CD14-positive monocyte (primary cell): Measurements from ENCODE around the gene LDB1. TPM values are rescaled to one million over a fixed set of nuclear protein-coding genes. Genes with fewer than 3 reads are reported as not detected.

Experiments used
- DNase-seq, 3 donors: peaks; one replicate each; pipeline ENCODE4 v3.0.0-alpha.2; 2011 to 2022
- H2AFZ ChIP-seq: 2 replicates; pipeline ENCODE4 v1.6.0; 2012; ENCODE audit warnings: mild to moderate bottlenecking, low read depth, low read length, inconsistent platforms; ENCODE audit not compliant: insufficient read depth, poor library complexity, severe bottlenecking
- H3K27ac ChIP-seq, 2 donors: 1 replicate in 1 of 2; 2 replicates in 1 of 2; pipeline ENCODE4 v1.5.1; 2012 to 2013; ENCODE audit warnings: low read length in 2 of 2, control low read depth in 1 of 2, inconsistent platforms in 1 of 2, low read depth in 1 of 2, mild to moderate bottlenecking in 1 of 2
- H3K27me3 ChIP-seq, 2 donors: one replicate each; pipeline versions ENCODE4 v1.6.0 to v1.6.1; 2011 to 2013; ENCODE audit warnings: low read length in 2 of 2; ENCODE audit not compliant: control insufficient read depth in 2 of 2, insufficient read depth in 2 of 2
- H3K36me3 ChIP-seq, 2 donors: replicated peaks in 1 of 2; 1 replicate in 1 of 2; 2 replicates in 1 of 2; pipeline versions ENCODE4 v1.5.1 to v1.6.1; 2012 to 2013; ENCODE audit warnings: low read length in 2 of 2, control low read depth in 1 of 2, inconsistent platforms in 1 of 2, mild to moderate bottlenecking in 1 of 2; ENCODE audit not compliant: insufficient read depth in 2 of 2, control insufficient read depth in 1 of 2
- H3K4me1 ChIP-seq, 2 donors: 1 replicate in 1 of 2; 2 replicates in 1 of 2; pipeline versions ENCODE4 v1.5.1 to v1.6.1; 2012 to 2013; ENCODE audit warnings: low read length in 2 of 2, control low read depth in 1 of 2, inconsistent platforms in 1 of 2, mild to moderate bottlenecking in 1 of 2, moderate library complexity in 1 of 2; ENCODE audit not compliant: insufficient read depth in 2 of 2, control insufficient read depth in 1 of 2
- H3K4me2 ChIP-seq: replicated peaks from 2 replicates; pipeline ENCODE3; 2012; ENCODE audit warnings: low read length, moderate library complexity, mild to moderate bottlenecking; ENCODE audit not compliant: poor library complexity, severe bottlenecking; ENCODE audit errors: extremely low read depth
- H3K4me3 ChIP-seq, 3 experiments: fragments of 200-600 bp in 1 of 3; sonication (generic) in 1 of 3; replicated peaks in 1 of 3; 1 replicate in 2 of 3; 2 replicates in 1 of 3; pipeline ENCODE4 v1.5.1; 2011 to 2013; ENCODE audit warnings: low read length in 3 of 3, mild to moderate bottlenecking in 3 of 3, control low read depth in 2 of 3, low read depth in 2 of 3, inconsistent platforms in 1 of 3, moderate library complexity in 1 of 3
- H3K79me2 ChIP-seq: 2 replicates; pipeline ENCODE4 v1.6.0; 2012; ENCODE audit warnings: mild to moderate bottlenecking, control low read depth, inconsistent platforms, low read length, moderate library complexity; ENCODE audit not compliant: insufficient read depth
- H3K9ac ChIP-seq: 2 replicates; pipeline ENCODE4 v1.6.0; 2017; ENCODE audit warnings: low read length, mild to moderate bottlenecking; ENCODE audit not compliant: insufficient read depth, poor library complexity, severe bottlenecking
- H3K9me3 ChIP-seq, 2 donors: replicated peaks in 1 of 2; 1 replicate in 1 of 2; 2 replicates in 1 of 2; pipeline versions ENCODE4 v1.5.1 to v1.6.1; 2012 to 2013; ENCODE audit warnings: low read length in 2 of 2, control low read depth in 1 of 2; ENCODE audit not compliant: control insufficient read depth in 1 of 2, insufficient read depth in 1 of 2
- H4K20me1 ChIP-seq: 2 replicates; pipeline ENCODE4 v1.6.0; 2012; ENCODE audit warnings: mild to moderate bottlenecking, low read length, control low read depth, moderate library complexity; ENCODE audit not compliant: insufficient read depth
- H3K27ac Mint-ChIP-seq, 7 donors: one replicate each; pipeline ENCODE4 v1.8.0; 2020; ENCODE audit warnings: mild to moderate bottlenecking in 7 of 7, mixed read lengths in 7 of 7, moderate library complexity in 6 of 7, inconsistent platforms in 2 of 7
- H3K27me3 Mint-ChIP-seq, 3 donors: one replicate each; pipeline ENCODE4 v1.8.0; 2021 to 2022; ENCODE audit warnings: low read depth in 3 of 3, mild to moderate bottlenecking in 3 of 3, mixed read lengths in 3 of 3, moderate library complexity in 3 of 3, inconsistent platforms in 1 of 3
- H3K36me3 Mint-ChIP-seq, 2 donors: one replicate each; pipeline ENCODE4 v1.8.0; 2020; ENCODE audit warnings: mixed read lengths in 2 of 2, inconsistent platforms in 1 of 2, mild to moderate bottlenecking in 1 of 2
- H3K4me1 Mint-ChIP-seq: one replicate; pipeline ENCODE4 v1.8.0; 2020; ENCODE audit warnings: mild to moderate bottlenecking, mixed read lengths
- H3K4me3 Mint-ChIP-seq, 2 donors: one replicate each; pipeline ENCODE4 v1.8.0; 2020; ENCODE audit warnings: mild to moderate bottlenecking in 2 of 2, mixed read lengths in 2 of 2, moderate library complexity in 1 of 2
- H3K9me3 Mint-ChIP-seq, 7 donors: one replicate each; pipeline ENCODE4 v1.8.0; 2020 to 2022; ENCODE audit warnings: mixed read lengths in 7 of 7, mild to moderate bottlenecking in 6 of 7, moderate library complexity in 6 of 7, inconsistent platforms in 2 of 7
- CTCF ChIP-seq: fragments of 200-600 bp; IDR thresholded peaks from one replicate; pipeline ENCODE4 v1.8.0; 2022; ENCODE audit warnings: antibody characterized with exemption, mild to moderate bottlenecking
- WGBS: methylation state at CpG from one replicate; pipeline ENCODE4 v1.1.5; 2013; ENCODE audit warnings: missing lambda C conversion rate; ENCODE audit not compliant: insufficient coverage; 5-methylcytosine and 5-hydroxymethylcytosine counted together
- intact Hi-C, 2 donors: fragments of 100-400 bp; cut with micrococcal nuclease; formaldehyde crosslinking; loops; one replicate each; pipeline versions ENCODE4 v1.15.0 to v1.15.1; 2023
- polyA plus RNA-seq, 3 donors: library from polyadenylated mRNA; depleted of rRNA in 1 of 3; unstranded in 2 of 3; stranded (reverse) in 1 of 3; fragments of 300-500 nt in 2 of 3; fragments of >200 nt in 1 of 3; fragmentation: Illumina TruSeq in 2 of 3; gene quantifications; 1 replicate in 2 of 3; 2 replicates in 1 of 3; pipeline ENCODE4 v1.2.3, GENCODE V29; 2012 to 2021

Gene LDB1
- polyA plus RNA-seq, 3 donors: 8.7 to 103 (median 21.9) TPM

- Histone ChIP-seq H4K20me1 (peaks cover 91% of the 10 kb centered on the region), H3K27ac (no peak overlapping the region), H3K27me3 (no peaks in the 10 kb centered on the region), H3K4me1 (peaks cover 17 to 26% of the 10 kb centered on the region in 2 donors), H3K79me2 (peaks cover 39% of the 10 kb centered on the region), H3K4me2 (no peak overlapping the region), H3K36me3 (peaks cover 48 to 62% of the 10 kb centered on the region in 2 donors), H3K9me3 (no peaks in the 10 kb centered on the region), H3K9ac (no peak overlapping the region), H2AFZ (no peak overlapping the region), H3K4me3 (no peak overlapping the region)
- peaks cover 29% of the 10 kb centered on the region for H3K4me1 Mint-ChIP-seq
- H3K4me3 Mint-ChIP-seq: no peak overlapping the region
- 95% methylated on average over 23 of the region's 24 CpGs for WGBS
- peaks cover 0 to 2% (median 0%) of the 10 kb centered on the region in 7 donors for H3K9me3 Mint-ChIP-seq
- peaks cover 45 to 59% of the 10 kb centered on the region in 2 donors for H3K36me3 Mint-ChIP-seq
- intact Hi-C loops: no loop called here
- no peaks in the 10 kb centered on the region for H3K27me3 Mint-ChIP-seq
- DNase-seq: peak in 1 of 3 donors; percentile 4
- no peak for TF ChIP-seq CTCF
- H3K27ac Mint-ChIP-seq: peak overlapping the region in 1 of 7 donors; percentile 51
These were observed 10.7 kb downstream of the LDB1 start for GRCh38 chr10:102109166-102110116.

DNA sequence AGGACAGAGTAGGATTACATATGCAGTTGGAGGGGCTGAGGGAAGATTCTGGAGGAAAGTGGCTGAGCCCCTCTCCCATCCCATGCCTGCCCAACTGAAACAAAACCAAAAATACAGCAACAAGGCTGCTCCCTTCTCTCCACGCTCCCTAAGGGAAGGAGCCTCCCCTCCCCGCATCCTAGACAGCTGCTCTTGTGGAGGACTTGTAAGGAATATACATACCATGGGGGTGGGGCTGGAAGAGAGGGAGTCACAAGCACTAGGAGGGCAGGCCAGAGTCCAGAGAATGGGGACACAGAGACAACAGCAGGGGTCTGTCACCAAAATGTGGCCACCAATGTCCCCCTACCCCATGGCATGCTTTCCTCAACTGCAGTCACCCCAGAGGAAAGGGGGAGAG, 13.2 kb downstream of the LDB1 start:
- intact Hi-C loops: no loop called here
- H3K27me3 Mint-ChIP-seq: no peaks in the 10 kb centered on the region
- Histone ChIP-seq H3K4me1 (peaks cover 0 to 8% of the 10 kb centered on the region in 2 donors), H2AFZ (no peak overlapping the region), H3K9me3 (no peaks in the 10 kb centered on the region), H3K4me3 (no peak overlapping the region), H4K20me1 (peaks cover 67% of the 10 kb centered on the region), H3K36me3 (peaks cover 48 to 69% of the 10 kb centered on the region in 2 donors), H3K27ac (no peak overlapping the region), H3K27me3 (no peaks in the 10 kb centered on the region), H3K4me2 (no peak overlapping the region), H3K79me2 (peaks cover 14% of the 10 kb centered on the region), H3K9ac (no peak overlapping the region)
- no peaks in the 10 kb centered on the region for H3K9me3 Mint-ChIP-seq
- H3K27ac Mint-ChIP-seq: peak overlapping the region in 2 of 7 donors; percentile 32 to 55
- peaks cover 15% of the 10 kb centered on the region for H3K4me1 Mint-ChIP-seq
- no peak overlapping the region for H3K4me3 Mint-ChIP-seq
- WGBS: no CpG with 5 or more reads among the region's 2 CpGs
- TF ChIP-seq CTCF: no peak
- DNase-seq: no peak
- peaks cover 49 to 63% of the 10 kb centered on the region in 2 donors for H3K36me3 Mint-ChIP-seq
